Esophagus muscularis mucosa (tissue), 4 donors: ENCODE measurements around the gene ADAMTSL5. TPM values are rescaled to one million over a fixed set of nuclear protein-coding genes. Genes with fewer than 3 reads are reported as not detected.

ENCODE experiments used
- DNase-seq: peaks from one replicate; pipeline ENCODE4 v3.0.0-alpha.2; 2017; ENCODE audit errors: extremely low spot score
- H3K27ac ChIP-seq, 4 donors: fragments of 200-600 bp; sonication (generic); replicated peaks in 1 of 4; 1 replicate in 3 of 4; 2 replicates in 1 of 4; pipeline ENCODE4 v1.5.1; 2016 to 2019; ENCODE audit warnings: mild to moderate bottlenecking in 1 of 4
- H3K27me3 ChIP-seq, 4 donors: fragments of 200-600 bp; sonication (generic); one replicate each; pipeline versions ENCODE4 v1.5.1 to v1.6.0; 2016 to 2019
- H3K36me3 ChIP-seq, 4 donors: fragments of 200-600 bp; sonication (generic); one replicate each; pipeline ENCODE4 v1.5.1; 2016 to 2019
- H3K4me1 ChIP-seq, 4 donors: fragments of 200-600 bp; sonication (generic); one replicate each; pipeline ENCODE4 v1.5.1; 2016 to 2019
- H3K4me3 ChIP-seq, 4 donors: fragments of 200-600 bp; sonication (generic); 1 replicate in 2 of 4; 2 replicates in 2 of 4; pipeline ENCODE4 v1.5.1; 2016 to 2019; ENCODE audit warnings: mild to moderate bottlenecking in 4 of 4, moderate library complexity in 1 of 4
- H3K9me3 ChIP-seq, 4 donors: fragments of 200-600 bp; sonication (generic); 1 replicate in 3 of 4; 2 replicates in 1 of 4; pipeline ENCODE4 v1.5.1; 2016 to 2019
- EP300 ChIP-seq: sonication (generic); formaldehyde crosslinking; IDR thresholded peaks from one replicate; pipeline ENCODE4 v1.6.1; 2017; ENCODE audit warnings: antibody characterized with exemption
- POLR2A ChIP-seq: fragments of 450-650 bp; IDR thresholded peaks from one replicate; pipeline ENCODE4 v1.6.1; 2017; ENCODE audit warnings: antibody characterized with exemption, moderate library complexity, mild to moderate bottlenecking, low read depth
- POLR2AphosphoS5 ChIP-seq, 2 donors: sonication (generic); formaldehyde crosslinking; IDR thresholded peaks; one replicate each; pipeline ENCODE4 v1.6.1; 2017; ENCODE audit warnings: antibody characterized with exemption in 2 of 2
- WGBS: methylation state at CpG from one replicate; pipeline ENCODE4 v1.1.5; 2018; 5-methylcytosine and 5-hydroxymethylcytosine counted together
- intact Hi-C: fragments of 100-400 bp; cut with DNase I; formaldehyde crosslinking; loops from one replicate; pipeline ENCODE4 v1.15.1; 2023
- total RNA-seq, 4 donors: library from RNA; depleted of rRNA; stranded (reverse); fragments of >200 nt; gene quantifications; one replicate each; pipeline versions ENCODE4 v1.1.0 to v1.2.1, GENCODE V29; 2016
- TF ChIP-seq, protein P1 (sequence below), 3 experiments: fragments of 200-600 bp in 2 of 3; fragments of 450-650 bp in 1 of 3; sonication (generic) in 2 of 3; IDR thresholded peaks; one replicate each; pipeline ENCODE4 v1.5.1; 2017 to 2019; ENCODE audit warnings: antibody characterized with exemption in 3 of 3, mild to moderate bottlenecking in 2 of 3, moderate library complexity in 1 of 3

ADAMTSL5 gene, protein sequence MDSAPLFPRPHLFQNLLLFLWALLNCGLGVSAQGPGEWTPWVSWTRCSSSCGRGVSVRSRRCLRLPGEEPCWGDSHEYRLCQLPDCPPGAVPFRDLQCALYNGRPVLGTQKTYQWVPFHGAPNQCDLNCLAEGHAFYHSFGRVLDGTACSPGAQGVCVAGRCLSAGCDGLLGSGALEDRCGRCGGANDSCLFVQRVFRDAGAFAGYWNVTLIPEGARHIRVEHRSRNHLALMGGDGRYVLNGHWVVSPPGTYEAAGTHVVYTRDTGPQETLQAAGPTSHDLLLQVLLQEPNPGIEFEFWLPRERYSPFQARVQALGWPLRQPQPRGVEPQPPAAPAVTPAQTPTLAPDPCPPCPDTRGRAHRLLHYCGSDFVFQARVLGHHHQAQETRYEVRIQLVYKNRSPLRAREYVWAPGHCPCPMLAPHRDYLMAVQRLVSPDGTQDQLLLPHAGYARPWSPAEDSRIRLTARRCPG
- 1 to 10 TPM; 3.9 to 5.9 (median 4.7) TPM for total RNA-seq

DNA sequence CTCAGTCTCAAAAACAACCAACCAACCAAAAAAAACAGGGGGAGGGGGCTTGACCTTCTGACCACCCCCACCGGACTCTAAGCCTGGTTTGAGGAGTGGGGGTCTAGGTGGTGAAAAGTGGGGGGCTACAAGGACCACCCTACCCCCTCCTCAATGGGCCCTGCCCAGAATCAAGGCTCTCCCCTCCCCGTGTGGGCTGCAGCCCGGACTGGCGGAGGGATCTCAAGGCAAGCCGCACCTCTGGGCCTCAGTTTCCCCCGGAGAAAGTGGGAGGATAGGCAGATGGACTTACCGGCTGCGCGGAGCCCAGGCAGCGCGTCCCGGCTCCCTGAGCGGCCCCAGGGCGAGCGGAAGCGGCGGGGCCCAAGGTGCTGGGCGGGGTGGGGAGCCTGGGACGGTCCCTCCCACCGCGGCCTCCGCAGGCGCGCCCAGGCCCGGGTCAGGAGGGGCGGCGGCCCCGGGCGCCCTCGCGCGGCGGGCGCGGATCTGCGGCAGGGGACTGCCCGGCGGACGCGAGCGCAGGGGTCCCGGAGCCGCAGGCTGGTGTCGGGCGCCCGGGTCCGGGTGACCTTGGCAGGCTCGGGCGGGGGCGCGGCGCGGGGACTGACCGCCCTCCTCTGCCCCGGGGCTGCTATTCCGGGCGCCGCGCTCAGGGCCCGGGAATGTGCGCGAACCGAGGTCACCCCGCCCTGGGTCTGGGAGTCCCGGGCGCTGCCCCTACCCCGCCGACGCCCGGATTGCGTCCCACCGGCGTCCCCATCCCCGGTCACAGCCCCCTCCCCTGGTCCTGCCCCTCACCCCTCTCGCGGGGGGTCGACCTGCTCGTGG is at the start of gene ADAMTSL5:
ADAMTSL5 (minus strand) TSS at position 349 of the 828 bp plus-strand sequence. CDS start 2,076 bp downstream, outside the sequence.
- Histone ChIP-seq H3K4me3 (peak within 1 kb of the TSS; percentile 59 to 71 (median 62)), H3K9me3 (peaks cover 0 to 5% (median 2%) of the 10 kb centered on the region in 4 donors), H3K4me1 (peaks cover 10 to 42% (median 33%) of the 10 kb centered on the region in 4 donors), H3K36me3 (no peaks in the 10 kb centered on the region), H3K27me3 (peaks cover 0 to 71% (median 12%) of the 10 kb centered on the region in 4 donors), H3K27ac (peak within 1 kb of the TSS; percentile 73 to 83 (median 76))
- 3% methylated on average over 14 of the region's 78 CpGs for WGBS
- no peak for DNase-seq
- no peak for TF ChIP-seq EP300
- TF ChIP-seq POLR2AphosphoS5 (IDR thresholded peaks at IDR 0.05): peak in 1 of 2 donors; percentile 43
- TF ChIP-seq, protein P1, sequence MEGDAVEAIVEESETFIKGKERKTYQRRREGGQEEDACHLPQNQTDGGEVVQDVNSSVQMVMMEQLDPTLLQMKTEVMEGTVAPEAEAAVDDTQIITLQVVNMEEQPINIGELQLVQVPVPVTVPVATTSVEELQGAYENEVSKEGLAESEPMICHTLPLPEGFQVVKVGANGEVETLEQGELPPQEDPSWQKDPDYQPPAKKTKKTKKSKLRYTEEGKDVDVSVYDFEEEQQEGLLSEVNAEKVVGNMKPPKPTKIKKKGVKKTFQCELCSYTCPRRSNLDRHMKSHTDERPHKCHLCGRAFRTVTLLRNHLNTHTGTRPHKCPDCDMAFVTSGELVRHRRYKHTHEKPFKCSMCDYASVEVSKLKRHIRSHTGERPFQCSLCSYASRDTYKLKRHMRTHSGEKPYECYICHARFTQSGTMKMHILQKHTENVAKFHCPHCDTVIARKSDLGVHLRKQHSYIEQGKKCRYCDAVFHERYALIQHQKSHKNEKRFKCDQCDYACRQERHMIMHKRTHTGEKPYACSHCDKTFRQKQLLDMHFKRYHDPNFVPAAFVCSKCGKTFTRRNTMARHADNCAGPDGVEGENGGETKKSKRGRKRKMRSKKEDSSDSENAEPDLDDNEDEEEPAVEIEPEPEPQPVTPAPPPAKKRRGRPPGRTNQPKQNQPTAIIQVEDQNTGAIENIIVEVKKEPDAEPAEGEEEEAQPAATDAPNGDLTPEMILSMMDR (IDR thresholded peaks at IDR 0.05): peak in 1 of 3 experiments; percentile 27
- no peak for TF ChIP-seq POLR2A
- intact Hi-C loops: loop anchor here (10.0 kb wide), 1 partner anchor 68 kb away; no protein-coding TSS in a partner anchor

DNA sequence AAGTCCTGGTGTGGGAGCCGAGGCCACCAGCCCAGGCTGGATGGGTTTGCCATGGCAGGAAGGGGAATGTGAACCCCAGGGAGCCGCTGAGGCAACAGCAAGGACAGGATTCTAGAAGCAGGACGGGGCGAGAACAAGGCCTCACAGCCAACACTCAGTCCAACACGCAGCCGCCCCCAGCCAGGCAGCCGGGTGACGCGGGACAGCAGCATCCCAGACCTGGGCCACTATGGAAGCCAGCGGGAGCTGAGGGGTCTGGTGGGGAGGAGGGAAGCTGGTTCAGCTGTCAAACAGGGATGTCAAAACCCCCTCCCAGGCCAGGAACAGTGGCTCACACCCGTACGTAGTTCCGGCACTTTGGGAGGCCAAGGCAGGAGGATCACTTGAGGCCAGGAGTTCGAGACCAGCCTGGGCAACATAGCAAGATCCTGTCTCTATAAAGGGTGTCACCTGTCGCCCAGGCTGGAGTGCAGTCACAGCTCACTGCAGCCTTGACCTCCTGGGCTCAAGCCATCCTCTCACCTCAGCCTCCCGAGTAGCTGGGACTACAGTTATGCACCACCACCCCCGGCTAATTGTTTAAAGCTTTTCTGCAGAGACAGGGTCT is 48.5 kb upstream of the ADAMTSL5 start:
- Histone ChIP-seq H3K4me1 (peaks cover 4 to 23% (median 12%) of the 10 kb centered on the region in 4 donors), H3K36me3 (peaks cover 0 to 11% (median 6%) of the 10 kb centered on the region in 4 donors), H3K27me3 (no peaks in the 10 kb centered on the region), H3K9me3 (no peaks in the 10 kb centered on the region), H3K4me3 (no peak overlapping the region), H3K27ac (no peak overlapping the region)
- WGBS: 83% methylated on average over 11 of the region's 17 CpGs
- intact Hi-C loops: no loop called here
- TF ChIP-seq POLR2AphosphoS5 (IDR thresholded peaks at IDR 0.05): no peak
- no peak for TF ChIP-seq POLR2A
- TF ChIP-seq, protein P1 (IDR thresholded peaks at IDR 0.05): no peak
- TF ChIP-seq EP300: no peak
- no peak for DNase-seq

DNA sequence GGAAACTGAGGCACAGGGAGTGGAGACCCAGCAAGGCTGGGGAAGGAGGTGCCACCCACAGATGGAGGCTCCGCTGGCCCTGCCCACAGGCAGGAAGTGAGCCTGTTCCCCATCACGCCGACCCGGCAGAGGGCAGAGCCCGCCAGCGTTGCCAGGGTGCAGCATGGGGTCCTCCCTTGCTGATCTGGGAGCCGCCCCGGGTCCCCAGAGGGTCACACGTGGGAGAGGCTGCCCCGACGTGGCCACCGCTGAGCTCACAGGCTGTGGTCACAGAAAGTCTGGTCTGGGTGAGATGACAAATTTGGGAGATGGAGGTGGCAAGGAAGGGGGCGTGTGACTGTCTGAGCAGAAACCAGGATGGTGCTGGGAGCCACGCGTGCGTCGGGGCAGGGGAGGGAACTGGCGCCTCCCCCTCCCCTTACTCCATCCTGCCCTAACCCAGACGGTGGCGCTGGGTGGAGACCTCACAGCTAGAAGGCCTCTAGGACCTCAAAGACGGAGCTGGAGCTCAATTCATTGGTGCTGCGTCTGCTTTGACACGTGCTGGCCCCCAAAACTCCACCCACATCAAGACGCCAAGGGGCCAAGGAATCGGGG is 47.6 kb upstream of the ADAMTSL5 start:
- Histone ChIP-seq H3K4me1 (peaks cover 0 to 13% (median 3%) of the 10 kb centered on the region in 4 donors), H3K4me3 (no peak overlapping the region), H3K27me3 (no peaks in the 10 kb centered on the region), H3K9me3 (no peaks in the 10 kb centered on the region), H3K36me3 (peaks cover 4 to 20% (median 12%) of the 10 kb centered on the region in 4 donors), H3K27ac (no peak overlapping the region)
- WGBS: 71% methylated on average over 10 of the region's 25 CpGs
- TF ChIP-seq EP300 (no peak), POLR2AphosphoS5 (IDR thresholded peaks at IDR 0.05) (no peak), POLR2A (no peak)
- TF ChIP-seq, protein P1 (IDR thresholded peaks at IDR 0.05): no peak
- no peak for DNase-seq
- intact Hi-C loops: no loop called here

DNA sequence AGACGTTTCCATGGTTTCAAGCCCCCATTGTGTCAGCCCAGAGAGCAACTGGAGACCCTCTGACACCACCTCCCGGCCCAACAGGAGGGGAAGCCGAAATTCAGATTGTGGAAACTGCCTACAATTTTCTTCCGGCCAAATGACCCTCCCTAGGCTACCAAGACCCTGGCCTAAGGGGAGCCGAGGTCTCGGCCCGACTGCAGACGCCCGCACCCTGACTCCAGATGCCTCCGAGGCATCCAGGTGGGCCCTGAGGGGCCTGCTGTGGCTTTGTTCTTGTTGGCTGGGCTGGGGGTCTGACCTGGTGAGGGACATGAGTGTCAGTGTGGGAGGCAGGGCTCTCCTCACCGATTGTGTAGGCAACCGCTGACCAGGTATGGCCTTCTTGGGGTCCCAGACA is 45.7 kb upstream of the ADAMTSL5 start:
- WGBS: 84% methylated on average over 6 of the region's 12 CpGs
- DNase-seq: no peak
- TF ChIP-seq POLR2AphosphoS5 (IDR thresholded peaks at IDR 0.05) (no peak), EP300 (no peak)
- TF ChIP-seq, protein P1 (IDR thresholded peaks at IDR 0.05): no peak
- no peak overlapping the region for H3K27ac ChIP-seq
- peaks cover 4 to 26% (median 16%) of the 10 kb centered on the region in 4 donors for H3K36me3 ChIP-seq
- H3K9me3 ChIP-seq: no peaks in the 10 kb centered on the region
- H3K4me3 ChIP-seq: no peak overlapping the region
- no peaks in the 10 kb centered on the region for H3K27me3 ChIP-seq
- intact Hi-C loops: no loop called here
- H3K4me1 ChIP-seq: peaks cover 0 to 7% (median 2%) of the 10 kb centered on the region in 4 donors
